Stimulated activated CD4-positive, alpha-beta T cell treated with anti-CD3 and anti-CD28 coated beads, Interleukin-4, amount 100 ng/mL, for 4 hours (primary cell): Measurements from ENCODE around the gene OSBPL6.

ENCODE experiments used
- DNase-seq, 2 experiments: peaks; one replicate each; pipeline ENCODE4 v3.0.0-alpha.2; 2020

Gene OSBPL6

DNA sequence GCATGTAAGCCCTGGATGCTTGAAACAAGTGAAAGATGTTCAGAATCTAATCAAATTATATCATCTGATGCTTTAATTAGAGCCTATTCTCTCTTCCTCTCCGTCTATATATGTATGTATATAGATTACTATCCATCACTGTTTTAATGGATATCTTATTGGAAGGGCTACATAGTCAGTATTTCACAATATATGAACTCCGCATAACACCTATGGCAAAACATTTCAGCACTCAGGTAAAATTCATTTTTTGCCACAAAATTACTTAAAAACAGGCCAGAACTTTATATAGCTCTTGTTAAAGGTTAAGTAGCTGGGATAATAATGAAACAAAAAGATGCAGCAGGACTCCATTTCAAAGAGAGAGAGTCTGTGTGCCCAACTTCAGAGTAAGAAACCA is 258.0 kb downstream of the OSBPL6 start:
- DNase-seq = no peak
